Upper lobe of right lung (tissue), 1 donor: ENCODE data around the gene NEAT1. TPM values are rescaled to one million over a fixed set of nuclear protein-coding genes. Genes with fewer than 3 reads are reported as not detected.
A peak's percentile ranks its signal among the peaks of the same experiment; 100 is the strongest.

ENCODE experiments used
- ATAC-seq: fragments of 200-7000 bp; cut with Tn5 transposase; one replicate; pipeline ENCODE4 v1.9.1; 2020; ENCODE audit warnings: mild to moderate bottlenecking, moderate library complexity
- DNase-seq: peaks from one replicate; pipeline ENCODE4 v3.0.0-alpha.2; 2020
- H3K27ac ChIP-seq: fragments of 200-600 bp; one replicate; pipeline ENCODE4 v1.8.0; 2022
- H3K27me3 ChIP-seq: fragments of 200-600 bp; one replicate; pipeline ENCODE4 v1.8.0; 2022; ENCODE audit warnings: mild to moderate bottlenecking
- H3K36me3 ChIP-seq: fragments of 200-600 bp; one replicate; pipeline ENCODE4 v1.8.0; 2022
- H3K4me1 ChIP-seq: fragments of 200-600 bp; one replicate; pipeline ENCODE4 v1.8.0; 2022
- H3K4me3 ChIP-seq: fragments of 200-600 bp; one replicate; pipeline ENCODE4 v1.8.0; 2022; ENCODE audit warnings: mild to moderate bottlenecking
- H3K9me3 ChIP-seq: fragments of 200-600 bp; one replicate; pipeline ENCODE4 v1.8.0; 2022
- CTCF ChIP-seq: fragments of 200-600 bp; IDR thresholded peaks from one replicate; pipeline ENCODE4 v1.8.0; 2022; ENCODE audit warnings: antibody characterized with exemption
- intact Hi-C: fragments of 100-400 bp; cut with DNase I; formaldehyde crosslinking; loops from one replicate; pipeline ENCODE4 v1.11.0; 2022
- total RNA-seq: library from RNA; stranded (reverse); fragmentation: NEBNext Ultra II Directional; extraction: Animal tissue kit (Norgen Biotek cat#: 25700); gene quantifications from one replicate; pipeline ENCODE4 v1.2.1, GENCODE V29; 2021
- donor health status: DM: no; HTN: yes; CAD: no; lungs with severe emphysema.

Gene NEAT1
- total RNA-seq, 1 donor from 2014 or later: 1,120 TPM

GRCh38 chr11:65489706-65490320, 67.2 kb downstream of the NEAT1 start:
- Histone ChIP-seq H3K4me1 (peaks cover 90% of the 10 kb centered on the region), H3K9me3 (no peaks in the 10 kb centered on the region), H3K27me3 (no peaks in the 10 kb centered on the region), H3K4me3 (no peak overlapping the region), H3K36me3 (no peaks in the 10 kb centered on the region), H3K27ac (peak overlapping the region; percentile 100)
- intact Hi-C loops: no loop called here
- no peak for ATAC-seq
- DNase-seq: peak; percentile 53
- no peak for TF ChIP-seq CTCF

GRCh38 chr11:65491163-65491465, 68.5 kb downstream of the NEAT1 start:
- H3K4me1 ChIP-seq: peaks cover 98% of the 10 kb centered on the region
- H3K9me3 ChIP-seq: no peaks in the 10 kb centered on the region
- no peaks in the 10 kb centered on the region for H3K27me3 ChIP-seq
- no peaks in the 10 kb centered on the region for H3K36me3 ChIP-seq
- DNase-seq (no peak), ATAC-seq (no peak)
- TF ChIP-seq CTCF: no peak
- no peak overlapping the region for H3K4me3 ChIP-seq
- intact Hi-C loops: no loop called here
- H3K27ac ChIP-seq: peak overlapping the region; percentile 100

- Histone ChIP-seq H3K4me1 (peaks cover 99% of the 10 kb centered on the region), H3K9me3 (no peaks in the 10 kb centered on the region), H3K27ac (peak overlapping the region; percentile 100), H3K27me3 (no peaks in the 10 kb centered on the region), H3K4me3 (no peak overlapping the region), H3K36me3 (no peaks in the 10 kb centered on the region)
- intact Hi-C loops: no loop called here
- DNase-seq (peak; percentile 86), ATAC-seq (peak; percentile 62)
- TF ChIP-seq CTCF: no peak
Observed at GRCh38 chr11:65491614-65492386, 69.2 kb downstream of the NEAT1 start.

GRCh38 chr11:65492387-65492636, 69.7 kb downstream of the NEAT1 start:
- Histone ChIP-seq H3K36me3 (no peaks in the 10 kb centered on the region), H3K4me1 (peaks cover 97% of the 10 kb centered on the region), H3K27ac (peak overlapping the region; percentile 100), H3K4me3 (no peak overlapping the region), H3K27me3 (no peaks in the 10 kb centered on the region), H3K9me3 (no peaks in the 10 kb centered on the region)
- ATAC-seq (no peak), DNase-seq (no peak)
- TF ChIP-seq CTCF: no peak
- intact Hi-C loops: no loop called here

- DNase-seq (peak; percentile 78), ATAC-seq (peak; percentile 38)
- H3K27ac ChIP-seq: peak overlapping the region; percentile 100
- H3K36me3 ChIP-seq: no peaks in the 10 kb centered on the region
- H3K27me3 ChIP-seq: no peaks in the 10 kb centered on the region
- peaks cover 92% of the 10 kb centered on the region for H3K4me1 ChIP-seq
- H3K9me3 ChIP-seq: no peaks in the 10 kb centered on the region
- peak overlapping the region; percentile 13 for H3K4me3 ChIP-seq
- no peak for TF ChIP-seq CTCF
- intact Hi-C loops: no loop called here
Observed at GRCh38 chr11:65492637-65493366, 70.2 kb downstream of the NEAT1 start.
